ENCODE data around the gene PHACTR3.
"Not testable (repeated sequence)": the region's sequence is repeated elsewhere in the genome, so short reads cannot be mapped to it uniquely, and the experiment has no call there.

- not testable (repeated sequence) for TF ChIP-seq CTCF (IDR thresholded peaks at IDR 0.05 in 8 of 11, conservative IDR thresholded peaks at IDR 0.05 in 3 of 11); POLR2AphosphoS5 (IDR thresholded peaks at IDR 0.05); POLR2A (IDR thresholded peaks at IDR 0.05)
Observed at GRCh38 chr20:59856526-59856925, 252.2 kb downstream of the PHACTR3 start.

Data from spleen (tissue), 7 donors.